Measurements from ENCODE around the gene NR2F1-AS1.

The NR2F1-AS1 gene

GRCh38 chr5:93607367-93608258 lies 26.6 kb upstream of the NR2F1-AS1 start:
- Mint-ChIP-seq H3K27ac (no peak overlapping the region), H3K9me3 (peaks cover 3% of the 10 kb centered on the region), H3K4me1 (peaks cover 20% of the 10 kb centered on the region), H3K36me3 (no peaks in the 10 kb centered on the region), H3K4me3 (no peak overlapping the region), H3K27me3 (peaks cover 52% of the 10 kb centered on the region)
- peak; percentile 51 for ATAC-seq

DNA sequence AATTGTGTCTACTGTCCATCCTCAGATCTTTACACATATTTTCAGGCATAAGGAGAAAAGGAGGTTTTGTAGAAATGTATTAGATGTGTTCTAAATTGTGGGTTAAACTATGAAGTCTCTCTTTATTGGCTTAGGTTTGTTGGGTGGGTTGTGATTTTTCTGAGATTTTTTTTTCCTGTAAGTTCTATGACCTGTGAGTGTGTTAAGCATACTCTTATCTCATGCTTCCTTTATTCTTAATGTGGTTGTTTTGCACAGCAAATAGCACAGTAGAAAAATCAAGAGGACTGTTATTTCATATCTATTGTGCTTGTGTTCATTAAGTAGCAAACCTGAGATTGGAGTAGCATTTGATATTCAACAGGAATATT lies 25.3 kb upstream of the NR2F1-AS1 start:
- peaks cover 40% of the 10 kb centered on the region for H3K27me3 Mint-ChIP-seq
- peaks cover 9% of the 10 kb centered on the region for H3K4me1 Mint-ChIP-seq
- peaks cover 3% of the 10 kb centered on the region for H3K9me3 Mint-ChIP-seq
- no peak overlapping the region for H3K4me3 Mint-ChIP-seq
- H3K27ac Mint-ChIP-seq = no peak overlapping the region
- no peaks in the 10 kb centered on the region for H3K36me3 Mint-ChIP-seq
- no peak for ATAC-seq

DNA sequence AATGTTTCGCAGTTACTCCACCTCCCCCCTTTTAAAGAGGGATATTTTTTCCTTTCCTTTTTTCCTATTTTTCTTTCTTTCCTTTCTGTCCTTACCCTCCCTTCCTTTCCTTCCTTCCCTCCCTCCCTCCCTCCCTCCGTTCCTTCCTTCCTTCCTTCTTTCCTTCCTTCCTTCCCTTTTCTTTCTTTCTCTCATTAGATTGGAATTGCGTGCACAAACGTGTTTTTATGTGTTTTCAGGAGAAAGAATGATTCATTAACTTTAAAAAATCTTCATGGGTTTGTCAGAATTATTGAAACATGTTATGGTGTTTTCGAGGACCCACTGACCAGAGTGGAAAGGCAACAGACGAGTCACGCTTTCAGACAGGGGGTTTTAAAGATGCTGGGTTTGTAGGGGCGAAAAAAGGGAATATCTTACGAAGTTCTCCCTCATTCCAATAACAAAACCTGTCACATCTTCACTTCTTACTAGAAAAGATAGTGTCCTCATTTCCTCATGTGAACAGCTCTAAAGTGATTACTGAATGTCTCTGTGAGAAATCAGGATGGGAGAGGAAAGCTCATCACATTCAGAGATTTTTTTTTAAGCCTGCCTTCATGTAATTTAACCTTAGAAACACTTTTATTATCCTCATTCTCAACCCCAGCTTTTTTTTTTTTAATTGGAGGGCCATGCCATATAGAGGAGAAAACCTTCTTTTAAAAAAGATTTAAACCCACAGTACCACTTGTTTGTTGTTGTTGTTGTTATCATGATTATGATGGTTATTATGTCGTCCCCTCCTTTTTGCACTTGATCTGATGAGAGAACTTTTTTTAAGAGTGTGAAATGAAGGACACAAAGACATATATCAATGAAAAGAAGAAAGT lies 23.9 kb upstream of the NR2F1-AS1 start:
- H3K36me3 Mint-ChIP-seq = no peaks in the 10 kb centered on the region
- no peak overlapping the region for H3K4me3 Mint-ChIP-seq
- ATAC-seq = no peak
- H3K27ac Mint-ChIP-seq = no peak overlapping the region
- peaks cover 3% of the 10 kb centered on the region for H3K9me3 Mint-ChIP-seq
- H3K27me3 Mint-ChIP-seq = peaks cover 25% of the 10 kb centered on the region
- peaks cover 9% of the 10 kb centered on the region for H3K4me1 Mint-ChIP-seq

GRCh38 chr5:93603793-93604643 lies 23.0 kb upstream of the NR2F1-AS1 start:
- Mint-ChIP-seq H3K27ac (no peak overlapping the region), H3K36me3 (no peaks in the 10 kb centered on the region), H3K4me1 (peaks cover 9% of the 10 kb centered on the region), H3K4me3 (no peak overlapping the region), H3K27me3 (peaks cover 16% of the 10 kb centered on the region), H3K9me3 (peaks cover 3% of the 10 kb centered on the region)
- ATAC-seq = no peak

GRCh38 chr5:93603078-93603792 lies 22.2 kb upstream of the NR2F1-AS1 start:
- no peak for ATAC-seq
- Mint-ChIP-seq H3K27ac (no peak overlapping the region), H3K36me3 (no peaks in the 10 kb centered on the region), H3K4me1 (peaks cover 9% of the 10 kb centered on the region), H3K4me3 (no peak overlapping the region), H3K9me3 (peaks cover 3% of the 10 kb centered on the region), H3K27me3 (peaks cover 10% of the 10 kb centered on the region)

DNA sequence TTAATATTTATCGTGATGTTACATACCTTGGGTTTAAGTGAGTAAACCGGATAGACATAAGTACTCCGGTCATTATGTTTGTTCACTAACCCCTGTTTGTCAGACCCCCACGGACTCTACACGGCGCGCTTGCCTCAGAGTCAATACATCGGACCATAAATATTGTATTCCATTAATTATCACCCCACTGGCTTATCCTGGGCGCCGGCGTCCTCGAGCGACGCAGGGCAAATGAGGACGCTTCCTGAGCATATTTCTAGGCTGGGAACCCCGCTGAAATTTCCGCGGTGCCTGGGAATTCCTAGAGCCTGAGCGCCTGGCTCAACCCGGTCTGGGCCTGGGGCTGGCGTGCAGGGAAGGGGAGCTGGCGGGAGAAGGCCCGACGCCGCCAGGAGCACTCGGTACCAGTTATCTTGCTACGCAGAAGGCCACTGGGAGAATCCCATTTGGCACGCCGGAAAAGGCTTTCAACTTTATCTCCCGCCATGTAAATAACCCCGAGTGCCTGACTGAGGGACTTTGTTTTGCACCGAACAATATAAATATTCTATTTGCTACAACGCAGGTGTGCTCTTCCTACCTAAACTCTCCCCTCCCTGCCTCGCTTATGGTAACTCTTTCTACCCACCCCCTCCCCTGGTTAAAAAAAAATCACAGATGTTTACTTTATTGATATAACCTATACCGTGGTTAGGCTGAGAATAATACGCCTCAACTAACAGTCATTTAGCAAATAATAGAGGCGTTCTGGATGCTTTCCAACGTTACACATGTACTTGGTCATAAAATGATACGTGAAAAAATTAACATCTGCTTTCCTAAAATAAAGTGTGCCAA lies 21.4 kb upstream of the NR2F1-AS1 start:
- H3K36me3 Mint-ChIP-seq = no peaks in the 10 kb centered on the region
- H3K27me3 Mint-ChIP-seq = peaks cover 2% of the 10 kb centered on the region
- no peak for ATAC-seq
- peaks cover 2% of the 10 kb centered on the region for H3K4me1 Mint-ChIP-seq
- no peak overlapping the region for H3K27ac Mint-ChIP-seq
- peaks cover 3% of the 10 kb centered on the region for H3K9me3 Mint-ChIP-seq
- H3K4me3 Mint-ChIP-seq = no peak overlapping the region

- Mint-ChIP-seq H3K36me3 (no peaks in the 10 kb centered on the region), H3K9me3 (peaks cover 3% of the 10 kb centered on the region), H3K4me3 (no peak overlapping the region), H3K4me1 (no peaks in the 10 kb centered on the region), H3K27ac (no peak overlapping the region), H3K27me3 (peaks cover 6% of the 10 kb centered on the region)
- ATAC-seq = no peak
These were observed 20.8 kb upstream of the NR2F1-AS1 start for GRCh38 chr5:93601802-93602155.

DNA sequence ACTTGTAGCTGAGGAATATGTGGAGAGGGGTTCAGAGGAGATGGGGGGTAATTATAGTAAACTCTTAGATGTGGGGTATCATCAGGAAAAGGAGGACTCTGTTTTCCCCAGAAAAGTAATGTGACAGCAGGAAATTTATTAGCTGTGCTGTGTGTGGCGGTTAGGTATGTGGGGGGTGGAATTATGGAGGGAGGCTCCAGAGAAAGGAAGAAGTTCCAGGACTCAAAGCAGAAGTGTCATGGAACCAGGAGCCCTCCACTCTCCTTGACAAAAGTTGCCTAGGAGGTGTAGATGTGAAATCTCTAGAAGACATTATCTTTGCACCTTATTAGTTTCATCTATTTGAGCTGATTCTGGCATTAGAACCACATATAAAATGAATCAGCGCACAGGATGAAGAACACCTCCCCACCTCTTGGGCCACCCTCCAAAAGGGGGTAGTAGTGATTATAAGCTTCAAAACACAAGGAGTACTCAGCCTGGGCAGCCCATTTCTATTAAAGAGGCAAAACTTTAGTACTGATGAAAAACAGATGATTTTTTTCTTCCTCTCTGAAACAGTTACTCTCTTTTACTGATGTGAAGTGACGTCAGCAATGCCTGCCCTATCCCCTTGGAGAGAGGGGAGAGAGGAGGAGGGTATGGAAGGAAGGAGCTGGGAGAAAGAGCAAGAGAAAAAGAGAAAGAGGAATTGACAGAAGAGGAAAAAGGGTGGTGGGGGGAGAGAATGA lies 20.2 kb upstream of the NR2F1-AS1 start:
- H3K9me3 Mint-ChIP-seq = peaks cover 3% of the 10 kb centered on the region
- no peak for ATAC-seq
- H3K36me3 Mint-ChIP-seq = no peaks in the 10 kb centered on the region
- no peaks in the 10 kb centered on the region for H3K4me1 Mint-ChIP-seq
- no peak overlapping the region for H3K27ac Mint-ChIP-seq
- peaks cover 12% of the 10 kb centered on the region for H3K27me3 Mint-ChIP-seq
- H3K4me3 Mint-ChIP-seq = no peak overlapping the region

DNA sequence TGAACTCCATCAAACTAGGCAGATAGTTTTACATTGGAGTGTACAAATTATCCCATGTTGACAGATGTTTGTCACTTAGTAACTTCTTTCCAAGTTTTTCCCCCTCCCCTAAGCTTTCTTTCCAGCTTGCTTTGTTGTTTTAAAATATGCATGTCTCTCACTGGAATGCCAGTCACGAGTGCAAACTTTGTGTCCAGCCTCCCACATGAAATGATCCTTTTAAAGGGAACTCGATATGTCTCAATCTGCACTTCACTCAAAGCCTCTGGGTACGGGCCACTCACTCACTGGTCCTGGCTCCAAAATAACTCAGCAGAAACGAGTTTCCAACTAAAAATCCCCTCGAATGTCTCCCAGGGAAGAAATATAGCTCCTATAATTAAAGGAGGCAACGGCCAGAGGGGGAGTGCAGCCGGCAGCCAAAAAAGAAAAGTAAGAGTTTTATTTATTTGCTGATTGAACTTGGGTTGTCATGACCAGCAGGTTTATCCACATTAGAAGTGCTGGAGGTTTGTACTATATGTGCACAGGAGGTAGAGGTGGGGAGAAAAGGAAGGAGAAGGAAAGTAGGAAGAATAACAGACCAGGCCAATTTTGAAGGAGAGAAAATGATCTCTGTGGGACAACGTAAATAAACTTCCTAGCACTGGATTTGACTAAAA lies 19.5 kb upstream of the NR2F1-AS1 start:
- ATAC-seq = no peak
- Mint-ChIP-seq H3K27me3 (peaks cover 19% of the 10 kb centered on the region), H3K4me1 (no peaks in the 10 kb centered on the region), H3K36me3 (no peaks in the 10 kb centered on the region), H3K9me3 (peaks cover 3% of the 10 kb centered on the region), H3K27ac (no peak overlapping the region), H3K4me3 (no peak overlapping the region)

- peaks cover 28% of the 10 kb centered on the region for H3K27me3 Mint-ChIP-seq
- no peaks in the 10 kb centered on the region for H3K4me1 Mint-ChIP-seq
- H3K36me3 Mint-ChIP-seq = no peaks in the 10 kb centered on the region
- H3K4me3 Mint-ChIP-seq = no peak overlapping the region
- H3K27ac Mint-ChIP-seq = no peak overlapping the region
- H3K9me3 Mint-ChIP-seq = peaks cover 3% of the 10 kb centered on the region
- no peak for ATAC-seq
These were observed 18.5 kb upstream of the NR2F1-AS1 start for GRCh38 chr5:93599399-93600120.

DNA sequence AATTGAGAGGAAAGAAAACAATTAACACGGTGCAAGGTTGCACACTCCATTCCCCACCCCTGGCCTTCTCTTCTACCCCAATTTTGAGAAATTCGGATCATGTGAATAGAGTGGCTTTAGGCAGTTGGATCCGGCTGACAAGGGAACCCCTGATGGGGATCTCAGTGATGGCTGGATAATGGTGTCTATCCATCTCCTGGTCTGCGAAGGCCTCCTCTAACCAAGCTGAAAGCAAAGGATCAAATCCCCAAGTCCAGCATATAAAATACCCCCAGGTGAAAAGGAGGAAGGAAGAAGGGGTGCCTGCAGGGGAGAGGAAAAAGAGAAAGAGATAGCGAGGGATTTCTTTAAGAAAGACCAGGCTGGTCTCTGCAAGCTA lies 18.0 kb upstream of the NR2F1-AS1 start:
- H3K27ac Mint-ChIP-seq = no peak overlapping the region
- peaks cover 34% of the 10 kb centered on the region for H3K27me3 Mint-ChIP-seq
- no peaks in the 10 kb centered on the region for H3K4me1 Mint-ChIP-seq
- H3K36me3 Mint-ChIP-seq = no peaks in the 10 kb centered on the region
- ATAC-seq = no peak
- H3K4me3 Mint-ChIP-seq = no peak overlapping the region
- peaks cover 3% of the 10 kb centered on the region for H3K9me3 Mint-ChIP-seq

GRCh38 chr5:93598091-93599000 lies 17.3 kb upstream of the NR2F1-AS1 start:
- H3K36me3 Mint-ChIP-seq = no peaks in the 10 kb centered on the region
- no peak for ATAC-seq
- no peak overlapping the region for H3K4me3 Mint-ChIP-seq
- H3K27ac Mint-ChIP-seq = no peak overlapping the region
- H3K9me3 Mint-ChIP-seq = no peaks in the 10 kb centered on the region
- H3K27me3 Mint-ChIP-seq = peaks cover 41% of the 10 kb centered on the region
- no peaks in the 10 kb centered on the region for H3K4me1 Mint-ChIP-seq

Measured in stimulated activated memory B cell treated with anti-CD40 and anti-IgM and Interleukin-4, amounts not matched to agents 10 μg/mL and 1 μg/mL and 100 μg/mL, for 72 hours (primary cell).